HL-60 (cell line): ENCODE results near the gene SDC1.

ENCODE experiments used
- DNase-seq, 2 experiments: peaks; one replicate each; pipeline ENCODE4 v3.0.0-alpha.2; 2010 to 2020; ENCODE audit warnings: low read depth in 1 of 2, low spot score in 1 of 2
- H3K27ac ChIP-seq: fragments of 250-450 bp; sonication (Bioruptor Pico); replicated peaks from 2 replicates; pipeline ENCODE4 v1.5.1; 2020; ENCODE audit warnings: mild to moderate bottlenecking, moderate library complexity
- H3K27me3 ChIP-seq: fragments of 250-450 bp; sonication (Bioruptor Pico); 2 replicates; pipeline ENCODE4 v1.5.1; 2021; ENCODE audit warnings: mild to moderate bottlenecking, moderate library complexity; ENCODE audit not compliant: insufficient read depth, poor library complexity, severe bottlenecking
- H3K4me3 ChIP-seq: replicated peaks from 2 replicates; pipeline ENCODE4 v1.5.1; 2011; ENCODE audit warnings: mild to moderate bottlenecking, control low read depth, low read length; ENCODE audit not compliant: insufficient read depth
- GABPA ChIP-seq: IDR thresholded peaks from 2 replicates; pipeline ENCODE4 v1.6.1; 2012; ENCODE audit warnings: low read depth
- POLR2AphosphoS5 ChIP-seq: IDR thresholded peaks from 2 replicates; pipeline ENCODE4 v1.6.1; 2012; ENCODE audit warnings: low read depth
- REST ChIP-seq: IDR thresholded peaks from 2 replicates; pipeline ENCODE4 v1.6.1; 2012; ENCODE audit warnings: low read depth; ENCODE audit not compliant: insufficient replicate concordance
- SPI1 ChIP-seq: IDR thresholded peaks from 2 replicates; pipeline ENCODE4 v1.6.1; 2012; ENCODE audit warnings: low read depth, mild to moderate bottlenecking, borderline replicate concordance
- TF ChIP-seq, protein P1 (sequence below): IDR thresholded peaks from one replicate; pipeline ENCODE4 v1.5.1; 2011; ENCODE audit warnings: low read length, control low read depth, inconsistent platforms; ENCODE audit not compliant: insufficient read depth

SDC1 gene

GRCh38 chr2:20156076-20156759, 68.7 kb downstream of the SDC1 start:
- no peak for DNase-seq
- no peak overlapping the region for H3K4me3 ChIP-seq
- no peak for TF ChIP-seq REST
- no peak overlapping the region for H3K27ac ChIP-seq
- peaks cover 2% of the 10 kb centered on the region for H3K27me3 ChIP-seq

- no peak for TF ChIP-seq REST
- no peak for TF ChIP-seq SPI1
- TF ChIP-seq, protein P1, sequence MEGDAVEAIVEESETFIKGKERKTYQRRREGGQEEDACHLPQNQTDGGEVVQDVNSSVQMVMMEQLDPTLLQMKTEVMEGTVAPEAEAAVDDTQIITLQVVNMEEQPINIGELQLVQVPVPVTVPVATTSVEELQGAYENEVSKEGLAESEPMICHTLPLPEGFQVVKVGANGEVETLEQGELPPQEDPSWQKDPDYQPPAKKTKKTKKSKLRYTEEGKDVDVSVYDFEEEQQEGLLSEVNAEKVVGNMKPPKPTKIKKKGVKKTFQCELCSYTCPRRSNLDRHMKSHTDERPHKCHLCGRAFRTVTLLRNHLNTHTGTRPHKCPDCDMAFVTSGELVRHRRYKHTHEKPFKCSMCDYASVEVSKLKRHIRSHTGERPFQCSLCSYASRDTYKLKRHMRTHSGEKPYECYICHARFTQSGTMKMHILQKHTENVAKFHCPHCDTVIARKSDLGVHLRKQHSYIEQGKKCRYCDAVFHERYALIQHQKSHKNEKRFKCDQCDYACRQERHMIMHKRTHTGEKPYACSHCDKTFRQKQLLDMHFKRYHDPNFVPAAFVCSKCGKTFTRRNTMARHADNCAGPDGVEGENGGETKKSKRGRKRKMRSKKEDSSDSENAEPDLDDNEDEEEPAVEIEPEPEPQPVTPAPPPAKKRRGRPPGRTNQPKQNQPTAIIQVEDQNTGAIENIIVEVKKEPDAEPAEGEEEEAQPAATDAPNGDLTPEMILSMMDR: no peak
- TF ChIP-seq GABPA: no peak
- TF ChIP-seq POLR2AphosphoS5: no peak
- DNase-seq: no peak
- Histone ChIP-seq H3K27me3 (peaks cover 2% of the 10 kb centered on the region), H3K4me3 (no peak overlapping the region), H3K27ac (no peak overlapping the region)
Measured at GRCh38 chr2:20153131-20153851, 71.6 kb downstream of the SDC1 start.

DNA sequence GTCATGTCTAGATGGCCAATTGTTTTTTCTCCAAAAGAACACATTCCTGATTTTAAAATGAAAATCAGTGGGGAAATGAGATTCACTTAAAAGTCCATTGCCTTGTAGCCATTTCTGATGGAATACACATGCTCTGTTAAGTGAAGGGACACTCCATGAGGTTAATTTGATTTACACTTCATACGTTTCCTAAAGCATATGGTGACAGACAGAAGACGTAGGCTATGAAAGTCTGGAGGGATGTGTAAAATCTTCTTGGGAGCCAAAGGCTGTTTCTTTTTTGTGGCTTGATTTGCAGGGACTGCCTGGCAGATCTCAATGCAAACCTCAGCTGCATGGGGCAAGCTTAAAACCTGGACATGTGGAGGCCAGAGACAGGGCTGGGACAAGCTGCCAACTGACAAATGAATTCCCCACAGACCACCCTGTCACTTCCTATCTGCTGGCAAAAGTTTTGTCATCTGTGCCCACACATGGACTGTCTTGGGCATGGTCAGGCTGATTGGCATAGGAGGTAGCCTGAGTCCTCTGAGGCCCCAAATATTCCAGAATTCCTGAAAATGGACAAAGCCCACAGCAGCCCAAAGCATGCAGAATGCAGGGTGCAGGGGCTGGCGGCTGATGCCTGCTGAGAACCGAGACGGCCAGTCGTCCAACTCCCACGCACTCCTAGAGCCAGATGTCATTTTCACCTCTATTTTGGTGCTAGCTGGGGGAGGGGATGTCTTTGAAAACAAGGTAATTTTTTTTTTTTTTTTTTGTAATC, 73.9 kb downstream of the SDC1 start:
- no peak overlapping the region for H3K4me3 ChIP-seq
- peaks cover 2% of the 10 kb centered on the region for H3K27me3 ChIP-seq
- DNase-seq: no peak
- TF ChIP-seq SPI1: no peak
- TF ChIP-seq GABPA: no peak
- TF ChIP-seq, protein P1: no peak
- no peak for TF ChIP-seq POLR2AphosphoS5
- no peak for TF ChIP-seq REST
- H3K27ac ChIP-seq: no peak overlapping the region
